CD14-positive monocyte (primary cell): ENCODE results near the gene RHOU. TPM values are rescaled to one million over a fixed set of nuclear protein-coding genes. Genes with fewer than 3 reads are reported as not detected.

Experiments
- DNase-seq, 3 donors: peaks; one replicate each; pipeline ENCODE4 v3.0.0-alpha.2; 2011 to 2022
- H2AFZ ChIP-seq: 2 replicates; pipeline ENCODE4 v1.6.0; 2012; ENCODE audit warnings: mild to moderate bottlenecking, low read depth, low read length, inconsistent platforms; ENCODE audit not compliant: insufficient read depth, poor library complexity, severe bottlenecking
- H3K27ac ChIP-seq, 2 donors: 1 replicate in 1 of 2; 2 replicates in 1 of 2; pipeline ENCODE4 v1.5.1; 2012 to 2013; ENCODE audit warnings: low read length in 2 of 2, control low read depth in 1 of 2, inconsistent platforms in 1 of 2, low read depth in 1 of 2, mild to moderate bottlenecking in 1 of 2
- H3K27me3 ChIP-seq, 2 donors: one replicate each; pipeline versions ENCODE4 v1.6.0 to v1.6.1; 2011 to 2013; ENCODE audit warnings: low read length in 2 of 2; ENCODE audit not compliant: control insufficient read depth in 2 of 2, insufficient read depth in 2 of 2
- H3K36me3 ChIP-seq, 2 donors: replicated peaks in 1 of 2; 1 replicate in 1 of 2; 2 replicates in 1 of 2; pipeline versions ENCODE4 v1.5.1 to v1.6.1; 2012 to 2013; ENCODE audit warnings: low read length in 2 of 2, control low read depth in 1 of 2, inconsistent platforms in 1 of 2, mild to moderate bottlenecking in 1 of 2; ENCODE audit not compliant: insufficient read depth in 2 of 2, control insufficient read depth in 1 of 2
- H3K4me1 ChIP-seq, 2 donors: 1 replicate in 1 of 2; 2 replicates in 1 of 2; pipeline versions ENCODE4 v1.5.1 to v1.6.1; 2012 to 2013; ENCODE audit warnings: low read length in 2 of 2, control low read depth in 1 of 2, inconsistent platforms in 1 of 2, mild to moderate bottlenecking in 1 of 2, moderate library complexity in 1 of 2; ENCODE audit not compliant: insufficient read depth in 2 of 2, control insufficient read depth in 1 of 2
- H3K4me2 ChIP-seq: replicated peaks from 2 replicates; pipeline ENCODE3; 2012; ENCODE audit warnings: low read length, moderate library complexity, mild to moderate bottlenecking; ENCODE audit not compliant: poor library complexity, severe bottlenecking; ENCODE audit errors: extremely low read depth
- H3K4me3 ChIP-seq, 3 experiments: fragments of 200-600 bp in 1 of 3; sonication (generic) in 1 of 3; replicated peaks in 1 of 3; 1 replicate in 2 of 3; 2 replicates in 1 of 3; pipeline ENCODE4 v1.5.1; 2011 to 2013; ENCODE audit warnings: low read length in 3 of 3, mild to moderate bottlenecking in 3 of 3, control low read depth in 2 of 3, low read depth in 2 of 3, inconsistent platforms in 1 of 3, moderate library complexity in 1 of 3
- H3K79me2 ChIP-seq: 2 replicates; pipeline ENCODE4 v1.6.0; 2012; ENCODE audit warnings: mild to moderate bottlenecking, control low read depth, inconsistent platforms, low read length, moderate library complexity; ENCODE audit not compliant: insufficient read depth
- H3K9ac ChIP-seq: 2 replicates; pipeline ENCODE4 v1.6.0; 2017; ENCODE audit warnings: low read length, mild to moderate bottlenecking; ENCODE audit not compliant: insufficient read depth, poor library complexity, severe bottlenecking
- H3K9me3 ChIP-seq, 2 donors: replicated peaks in 1 of 2; 1 replicate in 1 of 2; 2 replicates in 1 of 2; pipeline versions ENCODE4 v1.5.1 to v1.6.1; 2012 to 2013; ENCODE audit warnings: low read length in 2 of 2, control low read depth in 1 of 2; ENCODE audit not compliant: control insufficient read depth in 1 of 2, insufficient read depth in 1 of 2
- H4K20me1 ChIP-seq: 2 replicates; pipeline ENCODE4 v1.6.0; 2012; ENCODE audit warnings: mild to moderate bottlenecking, low read length, control low read depth, moderate library complexity; ENCODE audit not compliant: insufficient read depth
- H3K27ac Mint-ChIP-seq, 7 donors: one replicate each; pipeline ENCODE4 v1.8.0; 2020; ENCODE audit warnings: mild to moderate bottlenecking in 7 of 7, mixed read lengths in 7 of 7, moderate library complexity in 6 of 7, inconsistent platforms in 2 of 7
- H3K27me3 Mint-ChIP-seq, 3 donors: one replicate each; pipeline ENCODE4 v1.8.0; 2021 to 2022; ENCODE audit warnings: low read depth in 3 of 3, mild to moderate bottlenecking in 3 of 3, mixed read lengths in 3 of 3, moderate library complexity in 3 of 3, inconsistent platforms in 1 of 3
- H3K36me3 Mint-ChIP-seq, 2 donors: one replicate each; pipeline ENCODE4 v1.8.0; 2020; ENCODE audit warnings: mixed read lengths in 2 of 2, inconsistent platforms in 1 of 2, mild to moderate bottlenecking in 1 of 2
- H3K4me1 Mint-ChIP-seq: one replicate; pipeline ENCODE4 v1.8.0; 2020; ENCODE audit warnings: mild to moderate bottlenecking, mixed read lengths
- H3K4me3 Mint-ChIP-seq, 2 donors: one replicate each; pipeline ENCODE4 v1.8.0; 2020; ENCODE audit warnings: mild to moderate bottlenecking in 2 of 2, mixed read lengths in 2 of 2, moderate library complexity in 1 of 2
- H3K9me3 Mint-ChIP-seq, 7 donors: one replicate each; pipeline ENCODE4 v1.8.0; 2020 to 2022; ENCODE audit warnings: mixed read lengths in 7 of 7, mild to moderate bottlenecking in 6 of 7, moderate library complexity in 6 of 7, inconsistent platforms in 2 of 7
- CTCF ChIP-seq: fragments of 200-600 bp; IDR thresholded peaks from one replicate; pipeline ENCODE4 v1.8.0; 2022; ENCODE audit warnings: antibody characterized with exemption, mild to moderate bottlenecking
- WGBS: methylation state at CpG from one replicate; pipeline ENCODE4 v1.1.5; 2013; ENCODE audit warnings: missing lambda C conversion rate; ENCODE audit not compliant: insufficient coverage; 5-methylcytosine and 5-hydroxymethylcytosine counted together
- intact Hi-C, 2 donors: fragments of 100-400 bp; cut with micrococcal nuclease; formaldehyde crosslinking; loops; one replicate each; pipeline versions ENCODE4 v1.15.0 to v1.15.1; 2023
- polyA plus RNA-seq, 3 donors: library from polyadenylated mRNA; depleted of rRNA in 1 of 3; unstranded in 2 of 3; stranded (reverse) in 1 of 3; fragments of 300-500 nt in 2 of 3; fragments of >200 nt in 1 of 3; fragmentation: Illumina TruSeq in 2 of 3; gene quantifications; 1 replicate in 2 of 3; 2 replicates in 1 of 3; pipeline ENCODE4 v1.2.3, GENCODE V29; 2012 to 2021

Gene RHOU
- polyA plus RNA-seq, 3 donors: 4.1 to 11.6 (median 4.8) TPM

GRCh38 chr1:228748029-228748428, 12.8 kb downstream of the RHOU start:
- H3K4me2 ChIP-seq: no peak overlapping the region
- H3K4me3 Mint-ChIP-seq: no peak overlapping the region
- H4K20me1 ChIP-seq: peaks cover 27% of the 10 kb centered on the region
- H3K36me3 Mint-ChIP-seq: peaks cover 38 to 44% of the 10 kb centered on the region in 2 donors
- WGBS: 86% methylated on average over 2 of the region's 2 CpGs
- H3K27ac Mint-ChIP-seq: no peak overlapping the region
- peaks cover 11% of the 10 kb centered on the region for H3K4me1 Mint-ChIP-seq
- peaks cover 0 to 2% (median 1%) of the 10 kb centered on the region in 3 donors for H3K27me3 Mint-ChIP-seq
- no peak overlapping the region for H2AFZ ChIP-seq
- intact Hi-C loops: no loop called here
- peaks cover 18% of the 10 kb centered on the region for H3K79me2 ChIP-seq
- H3K9ac ChIP-seq: no peak overlapping the region
- peaks cover 10 to 12% of the 10 kb centered on the region in 2 donors for H3K4me1 ChIP-seq
- H3K4me3 ChIP-seq: no peak overlapping the region
- TF ChIP-seq CTCF: no peak
- no peaks in the 10 kb centered on the region for H3K9me3 ChIP-seq
- H3K36me3 ChIP-seq: peaks cover 30 to 45% of the 10 kb centered on the region in 2 donors
- no peak for DNase-seq
- peaks cover 0 to 2% (median 0%) of the 10 kb centered on the region in 7 donors for H3K9me3 Mint-ChIP-seq
- no peak overlapping the region for H3K27ac ChIP-seq
- H3K27me3 ChIP-seq: no peaks in the 10 kb centered on the region

- WGBS: no CpG with 5 or more reads among the region's 3 CpGs
- Histone ChIP-seq H3K27ac (no peak overlapping the region), H2AFZ (no peak overlapping the region), H3K4me1 (peaks cover 13 to 15% of the 10 kb centered on the region in 2 donors), H3K4me3 (no peak overlapping the region), H3K79me2 (peaks cover 14% of the 10 kb centered on the region), H3K36me3 (peaks cover 26 to 41% of the 10 kb centered on the region in 2 donors), H3K9me3 (no peaks in the 10 kb centered on the region), H3K27me3 (no peaks in the 10 kb centered on the region), H4K20me1 (peaks cover 23% of the 10 kb centered on the region), H3K4me2 (no peak overlapping the region), H3K9ac (no peak overlapping the region)
- DNase-seq: no peak
- peaks cover 0 to 2% (median 0%) of the 10 kb centered on the region in 7 donors for H3K9me3 Mint-ChIP-seq
- H3K27me3 Mint-ChIP-seq: peaks cover 0 to 2% (median 1%) of the 10 kb centered on the region in 3 donors
- peaks cover 34 to 40% of the 10 kb centered on the region in 2 donors for H3K36me3 Mint-ChIP-seq
- intact Hi-C loops: no loop called here
- no peak overlapping the region for H3K27ac Mint-ChIP-seq
- no peak for TF ChIP-seq CTCF
- H3K4me1 Mint-ChIP-seq: peaks cover 14% of the 10 kb centered on the region
- no peak overlapping the region for H3K4me3 Mint-ChIP-seq
Measured at GRCh38 chr1:228748431-228748830, 13.2 kb downstream of the RHOU start.
